Natural killer cell (primary cell): ENCODE measurements around the gene GPD1. TPM values are rescaled to one million over a fixed set of nuclear protein-coding genes. Genes with fewer than 3 reads are reported as not detected.
A peak's percentile ranks its signal among the peaks of the same experiment; 100 is the strongest.

ENCODE experiments used
- ATAC-seq, 3 donors: fragments of 150-1000 bp in 2 of 3; fragments of 200-7000 bp in 1 of 3; cut with Tn5 transposase; 1 replicate in 1 of 3; 2 replicates in 2 of 3; pipeline ENCODE4 v1.10.0; 2021; ENCODE audit warnings: mild to moderate bottlenecking in 2 of 3, moderate library complexity in 2 of 3
- DNase-seq, 2 donors: peaks; one replicate each; pipeline versions ENCODE4 v3.0.0 to v3.0.0-alpha.2; 2013 to 2021; ENCODE audit warnings: mixed read lengths in 1 of 2
- H3K27ac ChIP-seq: one replicate; pipeline ENCODE4 v1.5.1; 2013; ENCODE audit warnings: mild to moderate bottlenecking, low read length
- H3K27me3 ChIP-seq: one replicate; pipeline ENCODE4 v1.6.1; 2013; ENCODE audit warnings: low read length; ENCODE audit not compliant: control insufficient read depth, insufficient read depth
- H3K36me3 ChIP-seq: one replicate; pipeline ENCODE4 v1.6.1; 2013; ENCODE audit warnings: low read length; ENCODE audit not compliant: control insufficient read depth, insufficient read depth
- H3K4me1 ChIP-seq: one replicate; pipeline ENCODE4 v1.6.1; 2013; ENCODE audit warnings: low read length; ENCODE audit not compliant: control insufficient read depth, insufficient read depth
- H3K4me3 ChIP-seq: one replicate; pipeline ENCODE4 v1.5.1; 2013; ENCODE audit warnings: low read length
- H3K9me3 ChIP-seq: one replicate; pipeline ENCODE4 v1.6.1; 2013; ENCODE audit warnings: low read length; ENCODE audit not compliant: control insufficient read depth, insufficient read depth
- H3K27ac Mint-ChIP-seq, 2 donors: one replicate each; pipeline ENCODE4 v1.8.0; 2022; ENCODE audit warnings: mild to moderate bottlenecking in 2 of 2, mixed read lengths in 2 of 2, moderate library complexity in 1 of 2
- H3K27me3 Mint-ChIP-seq, 2 donors: one replicate each; pipeline ENCODE4 v1.8.0; 2022; ENCODE audit warnings: low read depth in 2 of 2, mixed read lengths in 2 of 2
- H3K36me3 Mint-ChIP-seq: one replicate; pipeline ENCODE4 v1.8.0; 2022; ENCODE audit warnings: mixed read lengths
- H3K4me1 Mint-ChIP-seq, 2 donors: one replicate each; pipeline ENCODE4 v1.8.0; 2022; ENCODE audit warnings: mixed read lengths in 2 of 2
- H3K4me3 Mint-ChIP-seq: one replicate; pipeline ENCODE4 v1.8.0; 2022; ENCODE audit warnings: mild to moderate bottlenecking, moderate library complexity, mixed read lengths
- H3K9me3 Mint-ChIP-seq, 2 donors: one replicate each; pipeline ENCODE4 v1.8.0; 2022; ENCODE audit warnings: mixed read lengths in 2 of 2
- WGBS: methylation state at CpG from one replicate; pipeline ENCODE4 v1.1.7; 2013; ENCODE audit warnings: missing lambda C conversion rate; ENCODE audit not compliant: insufficient coverage; 5-methylcytosine and 5-hydroxymethylcytosine counted together
- intact Hi-C: fragments of 100-400 bp; cut with micrococcal nuclease; formaldehyde crosslinking; loops from one replicate; pipeline ENCODE4 v1.14.2; 2022
- total RNA-seq, 4 donors: library from RNA; stranded (reverse); fragments of 120-200 nt in 1 of 4; gene quantifications; one replicate each; pipeline versions ENCODE4 v1.2.3 to v1.2.4, GENCODE V29; 2013 to 2022
- TF ChIP-seq, protein P1 (sequence below): fragments of 200-600 bp; IDR thresholded peaks from one replicate; pipeline ENCODE4 v1.8.0; 2022; ENCODE audit warnings: antibody characterized with exemption

Gene GPD1
- total RNA-seq, 3 donors from 2014 or later (not counting 1 experiment from before 2014, with no cell fraction given): 0.65 TPM; not detected in 2

DNA sequence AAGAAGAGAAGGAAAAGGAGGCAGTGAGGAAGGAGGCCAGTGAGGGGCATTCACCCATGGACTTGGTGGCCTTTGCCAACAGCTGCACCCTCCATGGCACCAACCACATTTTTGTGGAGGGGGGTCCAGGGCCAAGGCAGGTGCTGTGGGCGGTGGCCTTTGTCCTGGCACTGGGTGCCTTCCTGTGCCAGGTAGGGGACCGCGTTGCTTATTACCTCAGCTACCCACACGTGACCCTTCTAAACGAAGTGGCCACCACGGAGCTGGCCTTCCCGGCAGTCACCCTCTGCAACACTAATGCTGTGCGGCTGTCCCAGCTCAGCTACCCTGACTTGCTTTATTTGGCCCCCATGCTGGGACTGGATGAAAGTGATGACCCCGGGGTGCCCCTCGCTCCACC is 30.1 kb upstream of the GPD1 start:
- no peak overlapping the region for H3K4me3 ChIP-seq
- H3K27me3 ChIP-seq: no peaks in the 10 kb centered on the region
- intact Hi-C loops: loop anchor here (5.0 kb wide), 1 partner anchor 106 kb away; no protein-coding TSS in a partner anchor
- Mint-ChIP-seq H3K36me3 (no peaks in the 10 kb centered on the region), H3K4me3 (no peak overlapping the region), H3K9me3 (no peaks in the 10 kb centered on the region), H3K27ac (no peak overlapping the region), H3K4me1 (peaks cover 0 to 10% of the 10 kb centered on the region in 2 donors), H3K27me3 (peaks cover 0 to 4% of the 10 kb centered on the region in 2 donors)
- H3K27ac ChIP-seq: no peak overlapping the region
- no peaks in the 10 kb centered on the region for H3K9me3 ChIP-seq
- WGBS: 83% methylated on average over 10 of the region's 10 CpGs
- TF ChIP-seq, protein P1, sequence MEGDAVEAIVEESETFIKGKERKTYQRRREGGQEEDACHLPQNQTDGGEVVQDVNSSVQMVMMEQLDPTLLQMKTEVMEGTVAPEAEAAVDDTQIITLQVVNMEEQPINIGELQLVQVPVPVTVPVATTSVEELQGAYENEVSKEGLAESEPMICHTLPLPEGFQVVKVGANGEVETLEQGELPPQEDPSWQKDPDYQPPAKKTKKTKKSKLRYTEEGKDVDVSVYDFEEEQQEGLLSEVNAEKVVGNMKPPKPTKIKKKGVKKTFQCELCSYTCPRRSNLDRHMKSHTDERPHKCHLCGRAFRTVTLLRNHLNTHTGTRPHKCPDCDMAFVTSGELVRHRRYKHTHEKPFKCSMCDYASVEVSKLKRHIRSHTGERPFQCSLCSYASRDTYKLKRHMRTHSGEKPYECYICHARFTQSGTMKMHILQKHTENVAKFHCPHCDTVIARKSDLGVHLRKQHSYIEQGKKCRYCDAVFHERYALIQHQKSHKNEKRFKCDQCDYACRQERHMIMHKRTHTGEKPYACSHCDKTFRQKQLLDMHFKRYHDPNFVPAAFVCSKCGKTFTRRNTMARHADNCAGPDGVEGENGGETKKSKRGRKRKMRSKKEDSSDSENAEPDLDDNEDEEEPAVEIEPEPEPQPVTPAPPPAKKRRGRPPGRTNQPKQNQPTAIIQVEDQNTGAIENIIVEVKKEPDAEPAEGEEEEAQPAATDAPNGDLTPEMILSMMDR: no peak
- no peaks in the 10 kb centered on the region for H3K36me3 ChIP-seq
- H3K4me1 ChIP-seq: peaks cover 9% of the 10 kb centered on the region
- DNase-seq (no peak), ATAC-seq (no peak)

DNA sequence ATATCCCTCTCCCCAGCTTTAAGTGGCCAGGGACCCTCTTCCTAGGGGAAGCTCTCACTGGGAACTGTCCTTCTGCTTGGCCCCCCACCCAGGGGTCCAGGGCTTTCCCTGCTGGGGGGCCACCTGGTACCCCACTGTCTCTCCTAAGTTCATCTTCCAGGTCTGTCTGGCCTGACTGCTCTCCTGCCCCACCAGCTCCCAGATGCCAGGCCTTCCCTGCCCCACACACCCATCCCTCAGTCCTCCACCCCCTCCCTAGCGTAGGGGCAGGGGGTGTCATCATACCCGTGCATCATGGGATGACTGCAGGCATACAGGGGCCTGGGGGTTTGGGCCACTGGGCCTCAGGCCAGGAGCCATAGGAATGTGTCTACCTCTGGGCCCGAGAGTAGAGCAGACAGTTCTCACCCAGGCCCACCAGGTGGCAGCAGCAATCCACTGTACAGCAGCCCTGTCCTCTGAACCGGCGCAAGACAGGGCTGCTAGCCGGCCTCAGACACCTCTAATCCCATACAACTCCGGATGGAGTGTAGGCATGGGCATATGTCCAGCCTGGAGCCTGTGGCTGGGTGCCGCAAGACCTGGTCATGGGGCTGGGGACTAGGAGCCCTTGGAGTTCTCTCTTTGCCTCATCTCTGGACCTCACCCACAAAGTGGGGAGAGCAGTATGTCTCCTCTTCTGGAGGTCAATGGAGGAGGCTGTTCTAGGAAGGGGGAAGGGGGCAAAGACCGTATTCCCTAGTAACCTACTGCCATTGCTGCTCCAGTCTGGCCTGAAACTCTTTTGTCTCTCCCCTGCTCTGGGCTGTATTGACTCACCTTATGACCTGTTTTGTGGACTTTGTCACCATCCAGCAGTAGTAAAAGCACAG is 28.6 kb upstream of the GPD1 start:
- Histone ChIP-seq H3K9me3 (no peaks in the 10 kb centered on the region), H3K27ac (no peak overlapping the region), H3K36me3 (no peaks in the 10 kb centered on the region), H3K4me1 (peaks cover 9% of the 10 kb centered on the region), H3K27me3 (no peaks in the 10 kb centered on the region), H3K4me3 (no peak overlapping the region)
- Mint-ChIP-seq H3K36me3 (no peaks in the 10 kb centered on the region), H3K4me3 (no peak overlapping the region), H3K27ac (peak overlapping the region in 1 of 2 donors; percentile 52), H3K27me3 (peaks cover 0 to 8% of the 10 kb centered on the region in 2 donors), H3K4me1 (peaks cover 0 to 9% of the 10 kb centered on the region in 2 donors), H3K9me3 (no peaks in the 10 kb centered on the region)
- WGBS: 2% methylated on average over 9 of the region's 9 CpGs
- TF ChIP-seq, protein P1: peak; percentile 92
- ATAC-seq: peak; percentile 88 to 99 (median 96)
- intact Hi-C loops: loop anchor here (1.0 to 5.0 kb wide), 2 partner anchors 100 to 108 kb away; no protein-coding TSS in a partner anchor
- peak; percentile 77 to 89 for DNase-seq

DNA sequence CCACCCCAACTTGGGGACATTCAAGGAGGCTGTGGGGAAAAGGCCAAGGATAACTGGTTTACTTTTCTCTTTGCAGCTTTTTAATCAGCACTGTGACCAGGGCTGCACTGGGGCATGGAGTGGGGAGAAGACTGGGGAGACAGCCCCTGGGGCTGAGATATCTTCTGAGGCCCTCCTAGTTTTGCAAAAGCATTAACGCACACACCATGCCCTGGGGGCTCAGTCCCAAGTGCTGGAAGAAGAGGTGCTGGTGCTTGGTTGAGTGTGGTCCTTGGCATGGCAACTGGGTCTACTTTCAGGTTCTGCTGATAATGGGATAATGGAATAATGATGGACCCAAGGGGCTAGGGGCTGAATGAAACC is 28.0 kb upstream of the GPD1 start:
- H3K9me3 ChIP-seq: no peaks in the 10 kb centered on the region
- Mint-ChIP-seq H3K27ac (no peak overlapping the region), H3K4me1 (peaks cover 0 to 4% of the 10 kb centered on the region in 2 donors), H3K4me3 (no peak overlapping the region), H3K9me3 (no peaks in the 10 kb centered on the region), H3K36me3 (no peaks in the 10 kb centered on the region), H3K27me3 (peaks cover 0 to 8% of the 10 kb centered on the region in 2 donors)
- DNase-seq (no peak), ATAC-seq (no peak)
- H3K27ac ChIP-seq: no peak overlapping the region
- no peaks in the 10 kb centered on the region for H3K27me3 ChIP-seq
- TF ChIP-seq, protein P1: no peak
- no peak overlapping the region for H3K4me3 ChIP-seq
- no peaks in the 10 kb centered on the region for H3K36me3 ChIP-seq
- intact Hi-C loops: loop anchor here (1.0 kb wide), 1 partner anchor 100 kb away; no protein-coding TSS in a partner anchor
- WGBS: 94% methylated on average over 1 of the region's 1 CpG
- H3K4me1 ChIP-seq: peaks cover 3% of the 10 kb centered on the region
